ENCODE data around the gene PRH2.

PRH2 gene

GRCh38 chr12:10965476-10965875, 36.4 kb downstream of the PRH2 start:
- Mint-ChIP-seq H3K27ac (no peak overlapping the region), H3K4me3 (no peak overlapping the region), H3K36me3 (ENCODE audit: low read depth) (peaks cover 69% of the 10 kb centered on the region), H3K4me1 (no peaks in the 10 kb centered on the region), H3K27me3 (ENCODE audit: low read depth, poor library complexity) (no peaks in the 10 kb centered on the region), H3K9me3 (peaks cover 6% of the 10 kb centered on the region)
- DNase-seq: no peak
- no peak for TF ChIP-seq CTCF (IDR thresholded peaks at IDR 0.05)

GRCh38 chr12:10966314-10966713, 37.3 kb downstream of the PRH2 start:
- Mint-ChIP-seq H3K27ac (no peak overlapping the region), H3K27me3 (ENCODE audit: low read depth, poor library complexity) (peaks cover 4% of the 10 kb centered on the region), H3K4me1 (no peaks in the 10 kb centered on the region), H3K4me3 (no peak overlapping the region), H3K9me3 (peaks cover 6% of the 10 kb centered on the region), H3K36me3 (ENCODE audit: low read depth) (peaks cover 64% of the 10 kb centered on the region)
- DNase-seq: no peak
- TF ChIP-seq CTCF (IDR thresholded peaks at IDR 0.05): no peak

GRCh38 chr12:10967409-10967808, 38.4 kb downstream of the PRH2 start:
- DNase-seq: no peak
- Mint-ChIP-seq H3K27me3 (ENCODE audit: low read depth, poor library complexity) (peaks cover 4% of the 10 kb centered on the region), H3K4me1 (no peaks in the 10 kb centered on the region), H3K9me3 (peaks cover 6% of the 10 kb centered on the region), H3K4me3 (no peak overlapping the region), H3K27ac (no peak overlapping the region), H3K36me3 (ENCODE audit: low read depth) (peaks cover 53% of the 10 kb centered on the region)
- no peak for TF ChIP-seq CTCF (IDR thresholded peaks at IDR 0.05)

- H3K4me3 Mint-ChIP-seq: no peak overlapping the region
- H3K9me3 Mint-ChIP-seq: no peaks in the 10 kb centered on the region
- no peaks in the 10 kb centered on the region for H3K4me1 Mint-ChIP-seq
- peaks cover 4% of the 10 kb centered on the region for H3K27me3 Mint-ChIP-seq (ENCODE audit: low read depth, poor library complexity)
- peaks cover 40% of the 10 kb centered on the region for H3K36me3 Mint-ChIP-seq (ENCODE audit: low read depth)
- no peak for DNase-seq
- no peak for TF ChIP-seq CTCF (IDR thresholded peaks at IDR 0.05)
- no peak overlapping the region for H3K27ac Mint-ChIP-seq
Measured at GRCh38 chr12:10968765-10969456, 39.9 kb downstream of the PRH2 start.

GRCh38 chr12:10974965-10975364, 45.9 kb downstream of the PRH2 start:
- DNase-seq: no peak
- Mint-ChIP-seq H3K27ac (no peak overlapping the region), H3K36me3 (ENCODE audit: low read depth) (peaks cover 45% of the 10 kb centered on the region), H3K27me3 (ENCODE audit: low read depth, poor library complexity) (peaks cover 4% of the 10 kb centered on the region), H3K4me3 (no peak overlapping the region), H3K9me3 (peaks cover 34% of the 10 kb centered on the region), H3K4me1 (no peaks in the 10 kb centered on the region)
- TF ChIP-seq CTCF (IDR thresholded peaks at IDR 0.05): no peak

- no peaks in the 10 kb centered on the region for H3K4me1 Mint-ChIP-seq
- H3K27me3 Mint-ChIP-seq (ENCODE audit: low read depth, poor library complexity): no peaks in the 10 kb centered on the region
- no peak overlapping the region for H3K27ac Mint-ChIP-seq
- no peak for TF ChIP-seq CTCF (IDR thresholded peaks at IDR 0.05)
- H3K36me3 Mint-ChIP-seq (ENCODE audit: low read depth): peaks cover 37% of the 10 kb centered on the region
- no peak for DNase-seq
- no peak overlapping the region for H3K4me3 Mint-ChIP-seq
- peaks cover 15% of the 10 kb centered on the region for H3K9me3 Mint-ChIP-seq
Measured at GRCh38 chr12:10982244-10982643, 53.2 kb downstream of the PRH2 start.
